Bronchial epithelial cell (primary cell): ENCODE measurements around the gene B4GALNT4. TPM values are rescaled to one million over a fixed set of nuclear protein-coding genes. Genes with fewer than 3 reads are reported as not detected.

Experiments used
- DNase-seq: peaks from one replicate; pipeline ENCODE4 v3.0.0-alpha.2; 2010; ENCODE audit warnings: low read depth
- FAIRE-seq: peaks from 2 replicates; lab custom pipeline; 2011; peaks lifted over from hg19 to GRCh38; lab: Jason Lieb, UNC
- H3K27me3 ChIP-seq: 2 replicates; pipeline ENCODE4 v1.5.1; 2011; ENCODE audit warnings: low read length; ENCODE audit not compliant: control insufficient read depth, insufficient read depth
- H3K36me3 ChIP-seq: 2 replicates; pipeline ENCODE4 v1.5.1; 2011; ENCODE audit warnings: low read length; ENCODE audit not compliant: control insufficient read depth, insufficient read depth
- H3K4me3 ChIP-seq: 2 replicates; pipeline ENCODE4 v1.5.1; 2011; ENCODE audit warnings: mild to moderate bottlenecking, low read depth, low read length, control low read depth
- total RNA-seq: library from RNA; depleted of rRNA; stranded (reverse); fragments of >200 nt; gene quantifications from 2 replicates; pipeline ENCODE4 v1.2.1, GENCODE V29; 2014
- TF ChIP-seq, protein P1 (sequence below): IDR thresholded peaks from 2 replicates; pipeline ENCODE4 v1.5.1; 2011; ENCODE audit warnings: mild to moderate bottlenecking, moderate library complexity, low read length, control low read depth, inconsistent platforms; ENCODE audit not compliant: insufficient read depth, severe bottlenecking

The B4GALNT4 gene
- total RNA-seq, 1 donor from 2014 or later = 10.8 TPM

DNA sequence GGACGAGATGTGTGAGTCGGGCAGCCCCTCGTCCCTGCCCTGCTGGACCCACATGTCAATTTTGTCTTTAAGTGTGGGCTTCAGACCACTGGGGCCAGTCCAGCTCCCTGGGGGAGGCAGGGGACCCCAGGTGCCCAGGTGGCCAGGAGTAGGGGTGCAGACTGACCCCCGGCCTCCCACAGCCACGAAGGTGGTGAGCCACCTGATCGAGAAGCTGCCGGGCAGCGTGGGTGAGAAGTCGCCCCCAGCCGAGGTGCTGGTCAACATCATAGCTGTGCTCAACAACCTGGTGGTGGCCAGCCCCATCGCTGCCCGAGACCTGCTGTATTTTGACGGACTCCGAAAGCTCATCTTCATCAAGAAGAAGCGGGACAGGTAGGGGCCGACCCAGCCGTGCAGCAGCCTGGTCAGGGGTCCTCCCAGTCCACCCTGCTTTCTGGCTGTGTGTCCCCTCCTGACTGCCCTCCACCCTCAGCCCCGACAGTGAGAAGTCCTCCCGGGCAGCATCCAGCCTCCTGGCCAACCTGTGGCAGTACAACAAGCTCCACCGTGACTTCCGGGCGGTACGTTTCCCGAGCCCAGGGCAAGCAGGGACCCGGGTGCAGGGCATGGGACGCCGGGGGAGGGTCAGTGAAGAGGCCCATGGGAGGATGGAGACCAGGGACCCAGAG, 34.6 kb downstream of the B4GALNT4 start:
- Histone ChIP-seq H3K4me3 (no peak overlapping the region), H3K36me3 (peaks cover 30% of the 10 kb centered on the region), H3K27me3 (no peaks in the 10 kb centered on the region)
- TF ChIP-seq, protein P1, sequence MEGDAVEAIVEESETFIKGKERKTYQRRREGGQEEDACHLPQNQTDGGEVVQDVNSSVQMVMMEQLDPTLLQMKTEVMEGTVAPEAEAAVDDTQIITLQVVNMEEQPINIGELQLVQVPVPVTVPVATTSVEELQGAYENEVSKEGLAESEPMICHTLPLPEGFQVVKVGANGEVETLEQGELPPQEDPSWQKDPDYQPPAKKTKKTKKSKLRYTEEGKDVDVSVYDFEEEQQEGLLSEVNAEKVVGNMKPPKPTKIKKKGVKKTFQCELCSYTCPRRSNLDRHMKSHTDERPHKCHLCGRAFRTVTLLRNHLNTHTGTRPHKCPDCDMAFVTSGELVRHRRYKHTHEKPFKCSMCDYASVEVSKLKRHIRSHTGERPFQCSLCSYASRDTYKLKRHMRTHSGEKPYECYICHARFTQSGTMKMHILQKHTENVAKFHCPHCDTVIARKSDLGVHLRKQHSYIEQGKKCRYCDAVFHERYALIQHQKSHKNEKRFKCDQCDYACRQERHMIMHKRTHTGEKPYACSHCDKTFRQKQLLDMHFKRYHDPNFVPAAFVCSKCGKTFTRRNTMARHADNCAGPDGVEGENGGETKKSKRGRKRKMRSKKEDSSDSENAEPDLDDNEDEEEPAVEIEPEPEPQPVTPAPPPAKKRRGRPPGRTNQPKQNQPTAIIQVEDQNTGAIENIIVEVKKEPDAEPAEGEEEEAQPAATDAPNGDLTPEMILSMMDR = no peak
- FAIRE-seq = no peak
- no peak for DNase-seq

DNA sequence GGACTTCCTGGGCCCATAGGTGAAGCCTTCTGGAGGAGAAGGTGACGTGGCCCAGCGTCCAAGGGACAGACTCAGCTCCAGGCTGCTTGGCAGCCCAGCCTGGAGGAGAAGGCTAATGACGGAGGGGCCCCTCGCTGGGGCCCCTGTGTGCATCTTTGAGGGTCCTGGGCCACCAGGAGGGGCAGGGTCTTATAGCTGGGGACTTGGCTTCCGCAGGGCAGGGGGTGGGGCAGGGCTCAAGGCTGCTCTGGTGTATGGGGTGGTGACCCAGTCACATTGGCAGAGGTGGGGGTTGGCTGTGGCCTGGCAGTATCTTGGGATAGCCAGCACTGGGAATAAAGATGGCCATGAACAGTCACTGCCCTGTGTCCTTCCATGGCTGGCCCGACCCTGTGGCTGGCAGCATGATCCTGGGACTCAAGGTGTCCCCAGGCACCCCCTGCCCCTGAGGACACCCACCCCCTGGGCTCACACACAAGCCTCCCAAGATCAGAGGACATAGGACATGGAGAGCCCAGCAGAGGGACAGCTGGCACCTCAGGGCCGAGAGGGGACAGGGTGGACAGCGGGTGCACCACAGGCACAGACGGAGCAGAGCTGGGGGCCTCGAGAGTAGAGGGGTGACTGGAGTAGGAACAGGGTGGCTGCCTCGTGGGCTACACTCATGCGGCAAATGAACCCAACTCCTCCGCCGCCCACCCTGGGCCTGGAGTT, 35.4 kb downstream of the B4GALNT4 start:
- Histone ChIP-seq H3K4me3 (no peak overlapping the region), H3K27me3 (no peaks in the 10 kb centered on the region), H3K36me3 (peaks cover 27% of the 10 kb centered on the region)
- DNase-seq (no peak), FAIRE-seq (no peak)
- TF ChIP-seq, protein P1 = no peak

DNA sequence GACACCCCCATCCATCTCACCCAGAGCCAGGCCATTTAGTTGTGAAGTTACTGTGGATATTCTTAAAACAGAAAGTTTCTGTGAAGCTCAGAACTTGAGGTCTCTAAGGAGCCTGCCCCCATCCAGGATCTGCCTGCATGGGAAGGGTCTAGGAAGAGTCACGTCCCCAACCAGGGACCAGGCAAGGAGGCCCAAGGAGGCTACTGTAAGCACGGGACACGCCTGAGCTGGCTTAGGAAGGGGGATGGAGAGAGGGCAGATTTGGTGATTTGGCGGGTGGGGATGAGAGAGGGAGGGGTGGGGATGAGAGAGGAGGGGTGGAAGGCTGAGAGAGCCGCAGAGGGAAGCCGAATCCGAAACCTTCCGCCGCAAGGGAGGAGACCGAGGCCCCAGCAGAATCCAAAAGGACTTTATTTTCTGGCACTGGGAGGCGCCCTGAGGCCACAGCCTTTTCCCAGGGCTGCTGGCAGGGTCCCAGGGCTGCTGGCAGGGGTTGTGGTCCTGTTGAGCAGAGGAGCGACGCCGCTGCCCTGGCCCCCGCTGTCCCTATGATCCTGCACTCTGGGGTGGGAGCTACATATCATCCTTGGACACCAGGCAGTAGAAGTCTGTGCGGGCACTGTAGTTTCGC, 36.1 kb downstream of the B4GALNT4 start:
- DNase-seq = no peak
- FAIRE-seq = no peak
- TF ChIP-seq, protein P1 = no peak

DNA sequence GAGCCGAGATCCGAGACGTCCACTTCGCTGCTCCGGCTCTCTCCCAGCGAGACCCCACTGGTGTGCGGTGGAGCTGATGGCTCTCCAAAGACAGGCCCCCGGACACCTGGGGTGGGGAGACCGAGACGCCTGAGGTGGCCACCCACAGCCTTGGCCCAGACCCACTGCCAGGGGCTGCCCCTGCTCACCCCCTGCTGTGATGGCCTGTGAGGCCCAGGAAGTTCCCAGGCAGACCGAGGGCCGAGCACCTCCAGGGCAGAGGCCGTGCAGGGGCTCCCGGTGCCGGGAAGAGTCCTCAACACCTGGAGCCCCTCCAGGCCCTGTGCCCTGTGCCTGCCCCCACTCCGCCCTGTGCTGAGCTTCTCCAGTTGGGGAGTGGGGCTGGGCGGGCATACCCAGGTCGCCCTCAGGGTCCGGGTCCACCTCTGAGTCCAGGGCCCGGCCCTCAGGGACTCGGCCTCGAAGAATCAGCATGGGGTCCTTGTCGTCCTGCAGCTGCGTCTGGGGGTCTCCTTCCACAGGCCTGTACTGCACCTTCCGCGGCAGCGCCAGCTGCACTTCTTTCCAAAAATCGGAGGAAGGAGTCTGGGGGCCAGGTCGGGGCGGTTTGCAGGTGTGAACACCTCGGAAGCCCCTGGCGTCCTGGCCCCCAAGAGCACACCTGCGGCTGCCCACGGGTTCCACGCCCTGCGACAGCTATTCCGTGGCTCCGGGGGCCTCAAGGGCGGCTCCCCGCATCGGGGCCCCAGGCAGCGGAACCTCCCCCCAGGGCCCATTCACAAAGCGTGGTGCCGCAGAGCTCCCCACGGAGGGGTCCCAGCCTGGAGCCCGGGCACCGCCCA, 36.9 kb downstream of the B4GALNT4 start:
- TF ChIP-seq, protein P1 = no peak
- Histone ChIP-seq H3K36me3 (peaks cover 25% of the 10 kb centered on the region), H3K4me3 (no peak overlapping the region), H3K27me3 (no peaks in the 10 kb centered on the region)
- FAIRE-seq = no peak
- DNase-seq = no peak

More for the DNA sequence above, 36.1 kb downstream of the B4GALNT4 start:
- Histone ChIP-seq H3K27me3 (no peaks in the 10 kb centered on the region), H3K36me3 (peaks cover 25% of the 10 kb centered on the region), H3K4me3 (no peak overlapping the region)

DNA sequence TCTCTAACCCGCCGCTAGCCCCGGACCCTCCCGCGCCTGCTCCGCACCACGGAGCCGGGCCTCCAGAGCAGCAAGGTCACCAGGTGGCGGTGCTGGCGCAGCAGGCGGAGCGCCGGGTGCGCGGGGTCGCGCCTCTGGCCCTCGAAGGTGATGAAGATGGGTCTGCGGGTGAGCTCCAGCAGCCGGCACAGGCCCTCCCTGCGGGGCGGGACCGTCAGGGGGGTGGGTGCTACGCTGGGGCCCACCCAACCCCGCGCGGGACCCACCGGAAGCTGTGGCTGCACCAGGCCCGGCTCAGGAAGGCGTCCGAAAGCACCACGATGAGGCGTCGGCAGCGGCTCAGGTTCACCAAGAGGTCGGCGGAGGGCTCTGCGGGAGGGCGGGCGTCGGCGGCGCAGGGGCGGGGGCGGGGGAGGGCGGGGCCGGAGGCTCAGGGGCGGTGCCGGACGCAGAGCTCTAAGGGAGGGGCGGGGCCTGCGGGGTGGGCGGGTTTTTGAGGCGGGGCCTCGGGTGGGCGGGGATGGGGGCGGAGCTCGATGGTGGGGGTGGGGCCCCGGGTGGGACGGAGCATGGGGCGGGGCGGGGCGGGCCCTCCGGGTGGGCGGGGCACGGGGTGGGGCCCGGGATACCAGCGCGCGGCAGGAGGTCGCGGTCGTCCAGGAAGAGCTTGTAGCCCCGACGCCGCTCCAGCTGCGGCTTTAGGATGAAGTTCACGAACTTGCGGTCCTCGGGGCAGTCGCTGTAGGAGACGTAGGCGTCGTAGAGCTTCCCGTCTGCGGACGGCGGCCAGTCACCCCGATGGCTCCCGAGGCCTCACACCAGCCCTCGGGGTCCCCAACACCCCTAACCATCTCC, 37.7 kb downstream of the B4GALNT4 start:
- no peak for FAIRE-seq

More for the DNA sequence above, 37.7 kb downstream of the B4GALNT4 start:
- no peak overlapping the region for H3K4me3 ChIP-seq
- peaks cover 25% of the 10 kb centered on the region for H3K36me3 ChIP-seq
- TF ChIP-seq, protein P1 = peak; percentile 30
- DNase-seq = peak; percentile 73
- no peaks in the 10 kb centered on the region for H3K27me3 ChIP-seq
